Keratinocyte (primary cell): ENCODE results near the gene DCAKD.

Experiments used
- EZH2 ChIP-seq: IDR thresholded peaks from one replicate; pipeline ENCODE4 v1.6.1; 2012; ENCODE audit warnings: inconsistent platforms, mild to moderate bottlenecking, low read length, moderate library complexity
- TF ChIP-seq, protein P1 (sequence below), 3 experiments: IDR thresholded peaks in 1 of 3; conservative IDR thresholded peaks in 1 of 3; optimal IDR thresholded peaks in 1 of 3; 2 replicates in 2 of 3; 3 replicates in 1 of 3; pipeline versions ENCODE3 to v1.5.1; 2011; ENCODE audit warnings: low read length in 3 of 3, mild to moderate bottlenecking in 3 of 3, moderate library complexity in 2 of 3, control low read depth in 1 of 3, inconsistent platforms in 1 of 3; ENCODE audit not compliant: insufficient read depth in 2 of 3; ENCODE audit errors: extremely low read depth in 1 of 3

DNA sequence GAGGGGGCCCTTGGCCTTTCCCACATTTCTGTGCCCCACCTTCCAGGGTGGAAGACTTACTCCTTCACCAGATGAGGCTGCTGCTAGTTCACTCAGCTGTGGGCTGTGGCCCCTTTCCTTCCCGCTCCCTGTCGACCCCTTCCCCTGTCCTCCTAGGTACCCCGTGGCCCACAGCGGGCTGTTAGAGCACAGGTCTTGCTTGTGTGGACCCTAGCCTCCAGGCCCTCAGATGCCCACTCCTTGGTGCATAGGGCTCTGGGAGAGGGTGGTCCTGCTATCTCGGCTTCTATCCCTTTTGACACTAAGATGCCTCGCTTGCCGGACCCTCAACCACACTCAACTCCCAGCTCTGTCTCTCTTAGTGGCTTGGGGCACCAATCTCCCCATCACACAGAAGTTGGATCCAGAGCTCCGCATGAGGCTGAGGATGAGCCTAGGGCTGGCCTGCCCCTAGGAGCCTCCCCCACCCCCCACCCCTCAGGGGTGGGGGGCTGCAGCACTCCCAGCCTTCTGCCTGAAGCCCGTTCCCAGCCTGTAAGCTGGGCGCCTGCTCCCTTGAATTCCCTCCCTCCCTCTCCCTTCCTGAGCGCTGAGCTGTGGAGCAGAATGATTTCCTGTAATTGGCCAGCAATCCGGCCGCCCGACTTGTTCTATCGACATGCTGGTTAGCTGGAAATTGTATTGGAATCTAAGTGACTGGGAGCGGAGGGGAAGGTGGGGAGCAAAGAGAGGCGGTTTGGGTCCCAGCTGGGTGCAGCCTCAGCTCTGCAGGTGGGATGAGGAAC lies 30.9 kb downstream of the DCAKD start:
- no peak for TF ChIP-seq EZH2
- TF ChIP-seq, protein P1, sequence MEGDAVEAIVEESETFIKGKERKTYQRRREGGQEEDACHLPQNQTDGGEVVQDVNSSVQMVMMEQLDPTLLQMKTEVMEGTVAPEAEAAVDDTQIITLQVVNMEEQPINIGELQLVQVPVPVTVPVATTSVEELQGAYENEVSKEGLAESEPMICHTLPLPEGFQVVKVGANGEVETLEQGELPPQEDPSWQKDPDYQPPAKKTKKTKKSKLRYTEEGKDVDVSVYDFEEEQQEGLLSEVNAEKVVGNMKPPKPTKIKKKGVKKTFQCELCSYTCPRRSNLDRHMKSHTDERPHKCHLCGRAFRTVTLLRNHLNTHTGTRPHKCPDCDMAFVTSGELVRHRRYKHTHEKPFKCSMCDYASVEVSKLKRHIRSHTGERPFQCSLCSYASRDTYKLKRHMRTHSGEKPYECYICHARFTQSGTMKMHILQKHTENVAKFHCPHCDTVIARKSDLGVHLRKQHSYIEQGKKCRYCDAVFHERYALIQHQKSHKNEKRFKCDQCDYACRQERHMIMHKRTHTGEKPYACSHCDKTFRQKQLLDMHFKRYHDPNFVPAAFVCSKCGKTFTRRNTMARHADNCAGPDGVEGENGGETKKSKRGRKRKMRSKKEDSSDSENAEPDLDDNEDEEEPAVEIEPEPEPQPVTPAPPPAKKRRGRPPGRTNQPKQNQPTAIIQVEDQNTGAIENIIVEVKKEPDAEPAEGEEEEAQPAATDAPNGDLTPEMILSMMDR (optimal IDR thresholded peaks at IDR 0.05 in 1 of 3, IDR thresholded peaks at IDR 0.05 in 1 of 3, conservative IDR thresholded peaks at IDR 0.05 in 1 of 3; ENCODE audit: extremely low read depth in 1 of 3, insufficient read depth in 2 of 3, low read length in 3 of 3) = no peak
